CD8-positive, alpha-beta memory T cell (primary cell): ENCODE measurements around the gene TRPC5OS. TPM values are rescaled to one million over a fixed set of nuclear protein-coding genes. Genes with fewer than 3 reads are reported as not detected.

Source experiments
- CTCF ChIA-PET: fragments of 350-600 bp; sonication (Branson Sonifier 250); formaldehyde crosslinking; loops from one replicate; lab custom pipeline; 2021; ENCODE audit warnings: antibody characterized with exemption; lab: Charles Lee
- POLR2A ChIA-PET: fragments of 350-600 bp; sonication (Branson Sonifier 250); formaldehyde crosslinking; loops from one replicate; lab custom pipeline; 2021; ENCODE audit warnings: antibody characterized with exemption; lab: Charles Lee
- DNase-seq, 5 donors: peaks; one replicate each; pipeline versions ENCODE4 v3.0.0 to v3.0.0-alpha.2; 2020 to 2022; ENCODE audit warnings: mixed read lengths in 1 of 5
- H3K27ac ChIP-seq: one replicate; pipeline ENCODE4 v1.7.0; 2013; ENCODE audit warnings: low read depth, mild to moderate bottlenecking, low read length, moderate library complexity
- H3K27me3 ChIP-seq: 2 replicates; pipeline ENCODE4 v1.7.0; 2013; ENCODE audit warnings: low read length, mild to moderate bottlenecking; ENCODE audit not compliant: insufficient read depth, poor library complexity, severe bottlenecking
- H3K36me3 ChIP-seq: 2 replicates; pipeline ENCODE4 v1.7.0; 2013; ENCODE audit warnings: mild to moderate bottlenecking, low read length, moderate library complexity; ENCODE audit not compliant: insufficient read depth
- H3K4me1 ChIP-seq: 2 replicates; pipeline ENCODE4 v1.7.0; 2013; ENCODE audit warnings: mild to moderate bottlenecking, low read length, moderate library complexity; ENCODE audit not compliant: insufficient read depth
- H3K4me3 ChIP-seq: 2 replicates; pipeline ENCODE4 v1.7.0; 2013; ENCODE audit warnings: mild to moderate bottlenecking, low read length
- H3K9me3 ChIP-seq: 2 replicates; pipeline ENCODE4 v1.7.0; 2013; ENCODE audit warnings: mild to moderate bottlenecking, low read length
- H3K27ac Mint-ChIP-seq, 8 donors: one replicate each; pipeline ENCODE4 v1.8.0; 2020 to 2021; ENCODE audit warnings: mixed read lengths in 8 of 8, mild to moderate bottlenecking in 6 of 8, inconsistent platforms in 3 of 8, moderate library complexity in 3 of 8
- H3K27me3 Mint-ChIP-seq, 2 donors: one replicate each; pipeline ENCODE4 v1.8.0; 2020 to 2021; ENCODE audit warnings: mixed read lengths in 2 of 2, mild to moderate bottlenecking in 1 of 2, moderate library complexity in 1 of 2
- H3K36me3 Mint-ChIP-seq, 3 donors: one replicate each; pipeline ENCODE4 v1.8.0; 2020 to 2021; ENCODE audit warnings: mixed read lengths in 3 of 3, inconsistent platforms in 1 of 3, mild to moderate bottlenecking in 1 of 3
- H3K4me1 Mint-ChIP-seq, 3 donors: one replicate each; pipeline ENCODE4 v1.8.0; 2020 to 2021; ENCODE audit warnings: mixed read lengths in 3 of 3, inconsistent platforms in 1 of 3, mild to moderate bottlenecking in 1 of 3
- H3K4me3 Mint-ChIP-seq, 7 donors: one replicate each; pipeline ENCODE4 v1.8.0; 2020 to 2021; ENCODE audit warnings: mixed read lengths in 7 of 7, mild to moderate bottlenecking in 6 of 7, moderate library complexity in 4 of 7, inconsistent platforms in 2 of 7
- H3K9me3 Mint-ChIP-seq, 5 donors: one replicate each; pipeline ENCODE4 v1.8.0; 2020 to 2022; ENCODE audit warnings: mixed read lengths in 5 of 5, mild to moderate bottlenecking in 3 of 5, moderate library complexity in 2 of 5, inconsistent platforms in 1 of 5
- polyA plus RNA-seq: library from polyadenylated mRNA; unstranded; fragments of 300-500 nt; fragmentation: Illumina TruSeq; gene quantifications from one replicate; pipeline ENCODE4 v1.2.3, GENCODE V29; 2021
- total RNA-seq, 2 experiments: library from RNA; stranded (reverse); gene quantifications; one replicate each; pipeline ENCODE4 v1.2.3, GENCODE V29; 2021

The TRPC5OS gene
- total RNA-seq (not detected), polyA plus RNA-seq (not detected)

DNA sequence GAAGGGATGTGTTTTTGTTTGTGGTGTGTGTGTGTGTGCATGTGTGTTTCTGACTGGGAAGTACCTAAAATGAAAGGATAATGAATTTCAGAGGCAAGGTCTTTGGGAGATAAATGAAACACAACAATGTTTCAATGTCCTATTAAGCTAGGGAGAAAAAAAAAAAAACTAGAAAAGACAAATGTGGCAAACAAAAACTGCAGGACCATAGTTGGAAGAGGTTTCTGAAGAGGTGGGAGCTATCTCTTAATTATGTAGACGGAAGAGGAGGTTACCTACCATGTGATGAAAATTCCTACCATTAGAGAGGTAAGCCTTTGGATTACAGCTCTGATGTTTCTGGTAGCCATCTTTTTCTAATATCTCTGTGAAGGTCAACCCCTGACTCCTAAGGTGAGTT is at the start of gene TRPC5OS:
TSS of gene TRPC5OS (plus strand) at position 301 of the 400 bp plus-strand sequence. CDS start 25,669 bp downstream, outside the sequence.
- no peak for DNase-seq
- Mint-ChIP-seq H3K4me3 (no peak within 1 kb of the TSS), H3K27ac (no peak within 1 kb of the TSS), H3K4me1 (no peaks in the 10 kb centered on the region), H3K9me3 (no peaks in the 10 kb centered on the region), H3K36me3 (no peaks in the 10 kb centered on the region), H3K27me3 (peaks cover 0 to 7% of the 10 kb centered on the region in 2 donors)
- Histone ChIP-seq H3K4me3 (no peak within 1 kb of the TSS), H3K27me3 (no peaks in the 10 kb centered on the region), H3K9me3 (no peaks in the 10 kb centered on the region), H3K27ac (no peak within 1 kb of the TSS), H3K4me1 (no peaks in the 10 kb centered on the region), H3K36me3 (no peaks in the 10 kb centered on the region)
- POLR2A ChIA-PET = no interaction called here
- CTCF ChIA-PET = no interaction called here

- H3K4me3 Mint-ChIP-seq = no peak overlapping the region
- POLR2A ChIA-PET = no interaction called here
- H3K4me1 Mint-ChIP-seq = no peaks in the 10 kb centered on the region
- no peaks in the 10 kb centered on the region for H3K9me3 ChIP-seq
- H3K36me3 Mint-ChIP-seq = no peaks in the 10 kb centered on the region
- no peaks in the 10 kb centered on the region for H3K36me3 ChIP-seq
- H3K27ac ChIP-seq = no peak overlapping the region
- no peak overlapping the region for H3K27ac Mint-ChIP-seq
- no peaks in the 10 kb centered on the region for H3K27me3 ChIP-seq
- no peaks in the 10 kb centered on the region for H3K4me1 ChIP-seq
- no peak overlapping the region for H3K4me3 ChIP-seq
- no peaks in the 10 kb centered on the region for H3K9me3 Mint-ChIP-seq
- no peak for DNase-seq
- CTCF ChIA-PET = no interaction called here
- peaks cover 0 to 2% of the 10 kb centered on the region in 2 donors for H3K27me3 Mint-ChIP-seq
These were observed 46.6 kb upstream of the TRPC5OS start for GRCh38 chrX:111829345-111829744.

- Histone ChIP-seq H3K9me3 (no peaks in the 10 kb centered on the region), H3K36me3 (no peaks in the 10 kb centered on the region), H3K4me1 (no peaks in the 10 kb centered on the region), H3K4me3 (no peak overlapping the region), H3K27ac (no peak overlapping the region), H3K27me3 (no peaks in the 10 kb centered on the region)
- no peaks in the 10 kb centered on the region for H3K9me3 Mint-ChIP-seq
- no peaks in the 10 kb centered on the region for H3K36me3 Mint-ChIP-seq
- H3K27me3 Mint-ChIP-seq = peaks cover 0 to 5% of the 10 kb centered on the region in 2 donors
- POLR2A ChIA-PET = no interaction called here
- H3K4me3 Mint-ChIP-seq = no peak overlapping the region
- DNase-seq = no peak
- H3K27ac Mint-ChIP-seq = no peak overlapping the region
- H3K4me1 Mint-ChIP-seq = no peaks in the 10 kb centered on the region
- CTCF ChIA-PET = no interaction called here
These were observed 45.4 kb upstream of the TRPC5OS start for GRCh38 chrX:111830571-111830970.

DNA sequence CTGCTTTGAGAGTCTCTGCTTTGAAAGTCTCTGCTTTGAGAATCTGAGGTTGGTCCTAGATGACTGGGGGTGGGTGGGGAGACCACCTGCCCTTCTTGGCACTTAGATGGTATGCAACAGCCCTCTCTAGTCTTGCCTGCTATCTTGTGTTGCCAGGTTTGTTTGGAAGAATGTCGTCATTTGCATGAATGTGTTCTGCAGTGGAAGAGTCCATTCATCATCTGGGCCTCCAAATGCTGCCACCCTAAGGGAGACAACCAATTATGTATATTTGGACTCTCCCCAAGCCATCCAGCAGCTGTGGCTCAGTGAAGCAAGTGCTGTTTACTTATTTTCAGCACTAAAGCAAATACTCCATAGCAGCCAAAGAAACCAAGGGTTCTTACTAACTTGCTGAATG is 44.6 kb upstream of the TRPC5OS start:
- H3K36me3 ChIP-seq = no peaks in the 10 kb centered on the region
- no peak overlapping the region for H3K27ac Mint-ChIP-seq
- H3K4me3 ChIP-seq = no peak overlapping the region
- peaks cover 0 to 5% of the 10 kb centered on the region in 2 donors for H3K27me3 Mint-ChIP-seq
- no peaks in the 10 kb centered on the region for H3K27me3 ChIP-seq
- H3K9me3 Mint-ChIP-seq = no peaks in the 10 kb centered on the region
- no peaks in the 10 kb centered on the region for H3K9me3 ChIP-seq
- H3K36me3 Mint-ChIP-seq = no peaks in the 10 kb centered on the region
- no peak overlapping the region for H3K4me3 Mint-ChIP-seq
- ChIA-PET CTCF (no interaction called here), POLR2A (no interaction called here)
- no peaks in the 10 kb centered on the region for H3K4me1 Mint-ChIP-seq
- H3K27ac ChIP-seq = no peak overlapping the region
- H3K4me1 ChIP-seq = no peaks in the 10 kb centered on the region
- no peak for DNase-seq

DNA sequence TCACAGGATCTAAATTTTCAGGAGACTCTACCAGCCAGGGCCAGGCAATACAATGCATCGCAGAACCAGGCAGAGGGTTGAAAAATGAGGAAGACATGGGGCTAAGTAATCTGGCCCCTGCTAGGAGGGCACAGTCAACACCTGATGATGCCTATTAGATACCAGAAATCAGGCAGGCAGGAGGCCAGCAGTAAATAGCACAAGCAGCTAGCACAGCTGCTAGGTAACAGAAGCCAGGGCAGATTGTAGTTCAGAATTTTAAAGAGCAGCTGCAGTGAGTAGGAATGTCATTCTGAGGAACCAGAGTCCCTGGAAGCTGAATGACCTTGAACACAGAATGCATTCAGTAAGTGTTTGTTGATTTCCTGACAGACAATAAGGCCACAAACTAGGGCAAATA is 38.8 kb upstream of the TRPC5OS start:
- Histone ChIP-seq H3K9me3 (no peaks in the 10 kb centered on the region), H3K4me1 (no peaks in the 10 kb centered on the region), H3K27me3 (no peaks in the 10 kb centered on the region), H3K36me3 (no peaks in the 10 kb centered on the region), H3K27ac (no peak overlapping the region), H3K4me3 (no peak overlapping the region)
- no peaks in the 10 kb centered on the region for H3K36me3 Mint-ChIP-seq
- no peak overlapping the region for H3K4me3 Mint-ChIP-seq
- POLR2A ChIA-PET = no interaction called here
- no peak overlapping the region for H3K27ac Mint-ChIP-seq
- peaks cover 0 to 5% of the 10 kb centered on the region in 2 donors for H3K27me3 Mint-ChIP-seq
- CTCF ChIA-PET = no interaction called here
- H3K9me3 Mint-ChIP-seq = peaks cover 0 to 2% (median 0%) of the 10 kb centered on the region in 5 donors
- no peak for DNase-seq
- H3K4me1 Mint-ChIP-seq = no peaks in the 10 kb centered on the region

- no peaks in the 10 kb centered on the region for H3K36me3 ChIP-seq
- no peaks in the 10 kb centered on the region for H3K4me1 Mint-ChIP-seq
- H3K36me3 Mint-ChIP-seq = no peaks in the 10 kb centered on the region
- no peak overlapping the region for H3K27ac Mint-ChIP-seq
- no peaks in the 10 kb centered on the region for H3K27me3 ChIP-seq
- no peak for DNase-seq
- no peak overlapping the region for H3K4me3 Mint-ChIP-seq
- no peaks in the 10 kb centered on the region for H3K9me3 Mint-ChIP-seq
- no peak overlapping the region for H3K27ac ChIP-seq
- no peak overlapping the region for H3K4me3 ChIP-seq
- ChIA-PET POLR2A (no interaction called here), CTCF (no interaction called here)
- no peaks in the 10 kb centered on the region for H3K9me3 ChIP-seq
- H3K27me3 Mint-ChIP-seq = no peaks in the 10 kb centered on the region
- no peaks in the 10 kb centered on the region for H3K4me1 ChIP-seq
These were observed 28.4 kb upstream of the TRPC5OS start for GRCh38 chrX:111847491-111848133.

GRCh38 chrX:111848541-111848940 is 27.4 kb upstream of the TRPC5OS start:
- H3K36me3 ChIP-seq = no peaks in the 10 kb centered on the region
- Mint-ChIP-seq H3K9me3 (no peaks in the 10 kb centered on the region), H3K36me3 (no peaks in the 10 kb centered on the region), H3K4me3 (no peak overlapping the region), H3K27ac (no peak overlapping the region), H3K4me1 (no peaks in the 10 kb centered on the region), H3K27me3 (no peaks in the 10 kb centered on the region)
- H3K27ac ChIP-seq = no peak overlapping the region
- no peaks in the 10 kb centered on the region for H3K9me3 ChIP-seq
- POLR2A ChIA-PET = no interaction called here
- H3K4me1 ChIP-seq = no peaks in the 10 kb centered on the region
- CTCF ChIA-PET = no interaction called here
- H3K4me3 ChIP-seq = no peak overlapping the region
- no peak for DNase-seq
- H3K27me3 ChIP-seq = no peaks in the 10 kb centered on the region

GRCh38 chrX:111850975-111851374 is 25.0 kb upstream of the TRPC5OS start:
- ChIA-PET CTCF (no interaction called here), POLR2A (no interaction called here)
- no peaks in the 10 kb centered on the region for H3K27me3 Mint-ChIP-seq
- no peak overlapping the region for H3K4me3 Mint-ChIP-seq
- H3K36me3 Mint-ChIP-seq = no peaks in the 10 kb centered on the region
- Histone ChIP-seq H3K36me3 (no peaks in the 10 kb centered on the region), H3K4me1 (no peaks in the 10 kb centered on the region), H3K9me3 (no peaks in the 10 kb centered on the region), H3K4me3 (no peak overlapping the region), H3K27ac (no peak overlapping the region), H3K27me3 (no peaks in the 10 kb centered on the region)
- DNase-seq = no peak
- H3K27ac Mint-ChIP-seq = no peak overlapping the region
- H3K4me1 Mint-ChIP-seq = no peaks in the 10 kb centered on the region
- H3K9me3 Mint-ChIP-seq = no peaks in the 10 kb centered on the region
